Ishikawa (cell line): ENCODE measurements around the gene BDP1.

Experiments used
- NFIC ChIP-seq: IDR thresholded peaks from 2 replicates; pipeline ENCODE4 v1.6.1; 2012
- TAF1 ChIP-seq: IDR thresholded peaks from 2 replicates; pipeline ENCODE4 v1.6.1; 2012; ENCODE audit warnings: low read depth, mild to moderate bottlenecking
- ZBTB7A ChIP-seq: IDR thresholded peaks from 2 replicates; pipeline ENCODE4 v1.6.1; 2012; ENCODE audit warnings: low read depth

The BDP1 gene

GRCh38 chr5:71615809-71616208, 160.4 kb downstream of the BDP1 start:
- no peak for TF ChIP-seq NFIC
- no peak for TF ChIP-seq ZBTB7A
- TF ChIP-seq TAF1: no peak
